ENCODE data around the gene SCN1A.

DNA sequence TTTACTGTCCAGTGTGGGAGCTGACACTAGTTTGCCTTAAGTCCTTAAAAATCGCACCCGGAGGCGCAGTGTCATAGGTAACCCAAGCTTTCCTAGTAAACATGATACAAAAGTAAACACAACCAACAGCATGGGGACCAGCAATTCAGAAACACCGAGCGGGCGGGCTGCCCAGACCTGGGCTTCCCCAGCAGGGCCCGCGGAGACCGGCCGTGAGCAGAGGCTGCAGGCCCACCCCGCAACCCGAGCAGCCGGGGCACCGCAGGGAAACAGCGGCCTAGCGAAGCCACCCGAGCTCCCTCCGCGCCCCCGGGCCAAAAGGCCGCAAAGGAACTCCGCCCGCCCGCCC, 174.5 kb downstream of the SCN1A start:
- TF ChIP-seq POLR2A (IDR thresholded peaks at IDR 0.05): no peak
- TF ChIP-seq EP300 (IDR thresholded peaks at IDR 0.05): no peak
- TF ChIP-seq, protein P1, sequence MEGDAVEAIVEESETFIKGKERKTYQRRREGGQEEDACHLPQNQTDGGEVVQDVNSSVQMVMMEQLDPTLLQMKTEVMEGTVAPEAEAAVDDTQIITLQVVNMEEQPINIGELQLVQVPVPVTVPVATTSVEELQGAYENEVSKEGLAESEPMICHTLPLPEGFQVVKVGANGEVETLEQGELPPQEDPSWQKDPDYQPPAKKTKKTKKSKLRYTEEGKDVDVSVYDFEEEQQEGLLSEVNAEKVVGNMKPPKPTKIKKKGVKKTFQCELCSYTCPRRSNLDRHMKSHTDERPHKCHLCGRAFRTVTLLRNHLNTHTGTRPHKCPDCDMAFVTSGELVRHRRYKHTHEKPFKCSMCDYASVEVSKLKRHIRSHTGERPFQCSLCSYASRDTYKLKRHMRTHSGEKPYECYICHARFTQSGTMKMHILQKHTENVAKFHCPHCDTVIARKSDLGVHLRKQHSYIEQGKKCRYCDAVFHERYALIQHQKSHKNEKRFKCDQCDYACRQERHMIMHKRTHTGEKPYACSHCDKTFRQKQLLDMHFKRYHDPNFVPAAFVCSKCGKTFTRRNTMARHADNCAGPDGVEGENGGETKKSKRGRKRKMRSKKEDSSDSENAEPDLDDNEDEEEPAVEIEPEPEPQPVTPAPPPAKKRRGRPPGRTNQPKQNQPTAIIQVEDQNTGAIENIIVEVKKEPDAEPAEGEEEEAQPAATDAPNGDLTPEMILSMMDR (IDR thresholded peaks at IDR 0.05): no peak

Data from tibial nerve (tissue), 4 donors.